HG03196 (cell line): ENCODE data around the gene SGMS1.

Source experiments
- ATAC-seq: cut with Tn5 transposase; IDR thresholded peaks from one replicate; pipeline ENCODE4 v1.9.1; 2021; ENCODE audit not compliant: unreplicated experiment

Gene SGMS1

GRCh38 chr10:50613150-50613549 is 10.6 kb downstream of the SGMS1 start:
- peak; percentile 60 for ATAC-seq

DNA sequence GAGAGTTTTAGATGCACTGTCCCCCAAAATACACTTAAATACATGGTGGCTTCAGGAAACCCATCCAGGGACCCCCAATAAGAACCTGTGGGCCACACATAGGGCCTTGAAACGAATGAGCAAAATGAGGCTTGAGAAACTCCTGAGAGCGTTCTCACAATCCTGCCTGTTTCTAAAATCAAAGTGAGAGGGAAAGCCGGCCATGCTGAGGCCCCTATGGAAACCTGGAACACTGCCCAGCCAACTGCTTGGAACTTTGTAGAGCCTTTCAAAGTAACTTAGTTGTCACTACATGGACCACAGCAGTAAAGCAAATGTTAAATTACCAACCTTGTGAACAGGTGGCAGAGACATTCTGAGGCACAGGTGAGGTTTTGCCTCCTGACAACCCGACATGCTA is 13.4 kb downstream of the SGMS1 start:
- no peak for ATAC-seq

GRCh38 chr10:50607356-50607925 is 16.3 kb downstream of the SGMS1 start:
- no peak for ATAC-seq

- ATAC-seq, result no peak
Observed at GRCh38 chr10:50605951-50606270, 17.8 kb downstream of the SGMS1 start.

GRCh38 chr10:50605269-50605950 is 18.3 kb downstream of the SGMS1 start:
- ATAC-seq, result peak; percentile 54

- ATAC-seq, result no peak
Observed at GRCh38 chr10:50604809-50605208, 18.9 kb downstream of the SGMS1 start.

DNA sequence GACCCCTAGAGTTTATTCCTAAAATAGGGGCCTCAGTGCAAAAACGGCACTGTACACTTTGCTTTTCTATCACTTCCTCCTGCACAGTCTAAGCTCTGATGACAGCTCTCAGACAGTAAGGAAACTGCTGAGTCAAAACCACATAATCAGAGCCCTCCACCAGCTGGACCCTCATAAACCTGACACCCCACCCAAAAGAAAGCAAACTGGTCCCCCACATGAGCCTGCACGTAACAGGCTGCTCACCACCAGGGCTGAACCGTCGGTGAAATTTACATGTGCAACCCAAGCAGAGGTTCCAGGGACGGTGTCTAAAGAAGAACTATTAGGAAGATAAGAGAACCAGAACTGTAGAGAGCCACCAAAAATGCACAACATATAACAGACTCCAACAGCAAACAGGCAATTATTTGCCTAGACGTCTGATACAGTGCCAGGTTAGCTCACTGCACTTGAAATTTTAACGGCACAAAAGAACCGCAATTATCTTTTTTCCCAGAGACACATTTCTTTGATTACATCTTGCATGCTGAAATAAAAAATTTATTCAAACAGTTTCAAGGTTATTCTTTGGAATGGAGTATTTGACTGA is 19.6 kb downstream of the SGMS1 start:
- peak; percentile 56 for ATAC-seq

DNA sequence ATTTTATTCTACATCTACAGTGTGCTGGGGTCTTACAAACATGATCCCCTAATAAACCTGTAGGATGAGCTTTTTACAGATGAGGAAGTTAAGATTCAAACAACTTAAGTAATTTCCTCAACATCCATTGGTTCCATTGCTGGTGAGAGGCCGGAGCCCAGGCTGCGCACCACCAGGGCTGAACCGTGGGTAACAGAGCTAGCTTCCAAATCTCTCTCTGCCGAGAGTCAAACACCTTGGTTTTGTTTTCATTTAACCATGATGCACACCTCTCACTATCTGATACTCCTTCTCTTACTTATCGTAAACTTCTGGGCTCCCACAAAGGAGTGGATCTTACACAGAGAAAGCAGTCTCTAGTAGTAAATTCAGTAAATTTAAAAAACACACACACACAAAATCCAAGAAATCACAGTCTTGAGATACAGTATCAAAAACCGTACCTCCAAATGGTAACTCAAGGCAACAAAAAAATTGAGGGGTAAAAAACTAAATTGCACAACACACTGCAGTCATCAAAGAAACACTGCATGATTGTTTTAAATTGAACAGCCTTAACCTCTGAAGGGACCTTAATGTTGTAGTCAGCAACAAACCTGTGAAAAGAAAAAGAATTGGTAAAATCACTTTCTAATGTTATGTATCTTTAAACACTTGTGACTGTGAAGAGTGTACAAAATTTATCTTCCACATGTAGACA is 20.5 kb downstream of the SGMS1 start:
- ATAC-seq, result no peak

DNA sequence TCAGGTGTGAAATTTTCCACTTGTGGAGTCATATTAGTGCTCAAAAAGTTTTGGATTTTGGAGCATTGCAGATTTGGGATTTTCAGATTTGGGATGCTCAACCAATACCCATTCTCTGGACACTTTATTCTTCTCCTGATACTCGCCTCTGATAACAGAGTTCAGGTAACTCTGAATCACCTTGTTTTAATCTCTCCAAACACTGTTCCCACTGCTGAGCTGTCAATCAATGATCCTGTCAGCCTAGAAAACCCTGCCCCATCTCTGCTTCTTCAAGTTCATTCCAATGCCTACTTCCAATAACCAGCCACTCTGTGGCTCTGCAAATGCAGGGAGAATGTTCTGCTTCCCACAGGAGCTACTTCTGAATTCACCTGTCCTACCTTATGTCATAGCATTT is 21.8 kb downstream of the SGMS1 start:
- ATAC-seq, result no peak

DNA sequence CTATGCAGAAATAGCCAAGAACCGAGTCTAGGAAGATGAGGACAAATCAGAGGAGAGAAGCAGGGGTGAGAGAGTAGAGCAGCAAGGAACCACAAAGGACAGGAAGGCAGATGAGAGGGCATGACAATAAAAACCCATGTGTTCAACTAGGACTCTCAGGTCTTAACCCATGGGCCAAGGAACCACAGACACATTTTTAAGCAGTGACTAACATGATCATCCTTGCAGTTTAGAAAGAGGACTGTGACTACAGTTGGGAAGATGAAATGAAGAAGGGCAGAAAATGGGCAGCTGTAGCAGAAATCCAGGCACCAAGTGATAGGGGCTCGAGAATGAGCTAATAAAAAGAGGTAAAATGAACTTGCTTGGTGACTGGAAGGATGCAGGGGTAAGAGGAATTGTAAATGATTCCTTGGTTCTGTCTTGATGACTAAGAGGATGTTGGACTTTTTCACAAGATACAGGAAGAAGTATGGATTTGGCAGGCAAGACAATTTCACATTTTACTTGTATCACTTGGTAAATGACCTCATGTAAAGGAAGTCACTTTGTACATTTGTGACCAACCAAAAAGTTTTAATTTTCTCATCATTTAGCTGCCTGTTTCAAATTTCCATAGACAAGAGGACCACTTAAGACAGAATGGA is 22.8 kb downstream of the SGMS1 start:
- no peak for ATAC-seq

DNA sequence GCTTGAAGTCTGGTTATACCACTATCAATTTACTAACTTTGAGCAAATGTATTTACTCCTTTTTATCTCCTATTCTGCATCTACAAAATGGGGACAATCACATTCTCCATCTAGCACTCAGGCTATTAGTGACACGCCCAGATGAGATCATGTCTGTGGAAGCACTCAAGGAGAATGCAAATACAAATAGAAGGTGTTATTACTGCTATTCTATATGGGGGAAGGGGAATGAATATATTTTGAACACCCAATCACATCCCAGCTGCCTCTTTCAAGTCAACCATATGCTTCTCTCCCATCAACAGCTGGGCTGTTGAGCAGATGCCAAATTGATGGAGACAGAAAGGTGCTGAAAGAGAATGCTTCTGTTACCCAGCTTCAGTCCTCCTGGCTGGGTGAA is 23.5 kb downstream of the SGMS1 start:
- no peak for ATAC-seq

DNA sequence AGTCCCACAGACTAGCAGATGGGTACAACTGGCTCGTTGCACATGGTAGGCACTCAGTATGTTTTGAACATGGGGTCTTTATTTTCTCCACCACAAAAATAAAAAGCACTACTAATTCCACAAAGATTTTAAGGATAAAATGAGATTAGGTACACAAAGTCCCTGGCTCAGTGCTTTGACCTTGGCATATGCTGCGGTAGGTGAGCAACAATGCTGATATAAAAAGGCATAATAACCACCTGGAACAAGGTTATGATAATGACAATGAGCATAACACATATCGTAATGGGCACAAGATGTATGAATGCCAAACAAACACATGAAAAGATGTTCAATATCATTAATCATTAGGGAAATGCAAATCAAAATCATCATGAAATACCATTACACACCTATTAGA is 26.9 kb downstream of the SGMS1 start:
- no peak for ATAC-seq

GRCh38 chr10:50596456-50596855 is 27.3 kb downstream of the SGMS1 start:
- ATAC-seq, result no peak

- no peak for ATAC-seq
Observed at GRCh38 chr10:50595785-50596184, 28.0 kb downstream of the SGMS1 start.

DNA sequence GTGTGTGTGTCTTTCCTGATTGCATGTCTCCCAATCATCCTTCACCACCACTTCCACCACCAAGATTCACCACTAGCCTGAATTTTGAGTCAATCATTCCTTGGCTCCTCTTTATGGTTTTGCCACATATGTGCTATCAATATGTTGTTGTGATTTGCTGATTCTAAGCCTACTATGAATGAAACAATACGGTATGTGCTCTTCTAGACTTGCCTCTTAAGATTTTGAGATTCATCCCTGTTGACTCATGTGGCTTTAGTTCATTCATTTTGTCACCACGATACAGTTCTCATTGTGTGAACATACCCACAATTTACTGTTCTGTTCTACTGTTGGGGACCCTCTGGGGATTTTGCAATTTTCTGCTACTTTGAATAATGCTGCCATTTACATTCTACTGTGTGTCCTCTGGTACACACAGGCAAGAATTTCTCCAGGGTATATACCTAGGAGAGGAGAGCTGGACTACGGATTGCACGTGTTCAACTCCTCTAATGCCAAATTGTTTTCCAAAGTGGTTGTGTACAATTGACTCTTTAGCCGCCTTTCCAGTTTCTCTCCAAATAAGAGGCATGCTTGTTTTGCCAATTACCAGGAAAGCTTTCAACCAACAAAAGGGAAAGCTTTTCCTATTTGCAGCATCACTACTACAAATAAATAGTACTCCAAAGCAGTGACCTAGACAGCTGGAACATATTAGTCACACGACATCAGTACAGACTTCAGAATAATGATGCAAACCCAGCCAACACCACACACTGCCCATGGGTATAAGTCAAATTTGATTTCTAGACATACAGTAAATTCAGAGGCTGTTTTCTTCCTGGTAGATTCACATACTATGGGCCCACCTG is 30.0 kb downstream of the SGMS1 start:
- ATAC-seq, result no peak

- ATAC-seq, result no peak
Observed at GRCh38 chr10:50592961-50593418, 30.8 kb downstream of the SGMS1 start.

- no peak for ATAC-seq
Observed at GRCh38 chr10:50590935-50591334, 32.8 kb downstream of the SGMS1 start.

DNA sequence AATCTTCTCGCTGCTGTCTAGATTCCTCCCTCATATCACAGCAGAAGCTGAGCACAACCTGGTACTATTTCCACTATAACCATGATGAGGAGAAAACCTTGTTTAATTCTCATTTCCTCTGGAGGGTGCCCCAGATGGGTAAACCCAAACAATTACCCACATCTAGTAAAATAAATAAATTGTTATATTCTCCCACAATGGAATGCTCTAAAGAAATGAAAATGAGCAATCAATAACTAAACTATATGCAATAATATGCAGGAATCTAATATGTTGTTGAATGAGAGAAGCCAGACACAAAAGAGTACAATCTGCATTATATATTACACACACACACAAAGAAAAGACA is 37.0 kb downstream of the SGMS1 start:
- ATAC-seq, result no peak

- no peak for ATAC-seq
Observed at GRCh38 chr10:50585921-50586739, 37.6 kb downstream of the SGMS1 start.
